ENCODE measurements around the gene ALX1. TPM values are rescaled to one million over a fixed set of nuclear protein-coding genes. Genes with fewer than 3 reads are reported as not detected.

The ALX1 gene
- total and polyA plus RNA-seq, 2 donors (not counting 1 experiment from before 2014, with no cell fraction given): not detected

- no peaks in the 10 kb centered on the region for H3K4me1 ChIP-seq (ENCODE audit: control insufficient read depth, extremely low read depth, insufficient read depth, low read length)
- no peak overlapping the region for H3K27ac ChIP-seq (ENCODE audit: insufficient read depth, low read length)
- peaks cover 16% of the 10 kb centered on the region for H3K27me3 ChIP-seq (ENCODE audit: control insufficient read depth, insufficient read depth, low read length)
- H3K9ac ChIP-seq (ENCODE audit: insufficient read depth, low read length): no peak overlapping the region
- peak in 1 of 2 donors; percentile 0 for DNase-seq (ENCODE audit: low read depth in 2 of 2)
- no peak overlapping the region for H3K4me2 ChIP-seq (ENCODE audit: extremely low read depth, insufficient read depth, low read length)
- H3K4me3 ChIP-seq (replicated peaks in 1 of 4; ENCODE audit: control extremely low read depth in 1 of 4, insufficient read depth in 1 of 4, low read depth in 3 of 4, low read length in 4 of 4): no peak overlapping the region
- no peak overlapping the region for H2AFZ ChIP-seq (ENCODE audit: low read length)
- H3K9me3 ChIP-seq (ENCODE audit: control insufficient read depth, insufficient read depth, low read depth, low read length): no peaks in the 10 kb centered on the region
- no peaks in the 10 kb centered on the region for H3K36me3 ChIP-seq (ENCODE audit: control insufficient read depth, insufficient read depth, low read length)
- H3K79me2 ChIP-seq (ENCODE audit: control insufficient read depth, insufficient read depth, low read length): no peaks in the 10 kb centered on the region
- TF ChIP-seq CTCF (conservative IDR thresholded peaks at IDR 0.05 in 1 of 2, IDR thresholded peaks at IDR 0.05 in 1 of 2; ENCODE audit: low read depth in 1 of 2, low read length in 2 of 2): no peak
- no peak for TF ChIP-seq EZH2 (IDR thresholded peaks at IDR 0.05; ENCODE audit: low read length, missing control alignments)
- no peaks in the 10 kb centered on the region for H4K20me1 ChIP-seq (ENCODE audit: control insufficient read depth, extremely low read depth, insufficient read depth, low read length)
Measured at GRCh38 chr12:85277900-85278597, 2.0 kb upstream of the ALX1 start.

GRCh38 chr12:85278598-85279448, 1.2 kb upstream of the ALX1 start:
- H4K20me1 ChIP-seq (ENCODE audit: control insufficient read depth, extremely low read depth, insufficient read depth, low read length): no peaks in the 10 kb centered on the region
- peaks cover 14% of the 10 kb centered on the region for H3K27me3 ChIP-seq (ENCODE audit: control insufficient read depth, insufficient read depth, low read length)
- DNase-seq (ENCODE audit: low read depth in 2 of 2): peak in 1 of 2 donors; percentile 3
- H3K27ac ChIP-seq (ENCODE audit: insufficient read depth, low read length): no peak overlapping the region
- no peak overlapping the region for H3K4me3 ChIP-seq (replicated peaks in 1 of 4; ENCODE audit: control extremely low read depth in 1 of 4, insufficient read depth in 1 of 4, low read depth in 3 of 4, low read length in 4 of 4)
- no peaks in the 10 kb centered on the region for H3K9me3 ChIP-seq (ENCODE audit: control insufficient read depth, insufficient read depth, low read depth, low read length)
- no peak overlapping the region for H3K9ac ChIP-seq (ENCODE audit: insufficient read depth, low read length)
- H3K36me3 ChIP-seq (ENCODE audit: control insufficient read depth, insufficient read depth, low read length): no peaks in the 10 kb centered on the region
- TF ChIP-seq EZH2 (IDR thresholded peaks at IDR 0.05; ENCODE audit: low read length, missing control alignments) (no peak), CTCF (conservative IDR thresholded peaks at IDR 0.05 in 1 of 2, IDR thresholded peaks at IDR 0.05 in 1 of 2; ENCODE audit: low read depth in 1 of 2, low read length in 2 of 2) (no peak)
- no peaks in the 10 kb centered on the region for H3K79me2 ChIP-seq (ENCODE audit: control insufficient read depth, insufficient read depth, low read length)
- H2AFZ ChIP-seq (ENCODE audit: low read length): no peak overlapping the region
- H3K4me2 ChIP-seq (ENCODE audit: extremely low read depth, insufficient read depth, low read length): no peak overlapping the region
- no peaks in the 10 kb centered on the region for H3K4me1 ChIP-seq (ENCODE audit: control insufficient read depth, extremely low read depth, insufficient read depth, low read length)

GRCh38 chr12:85279449-85280164, 413 bp upstream of the ALX1 start:
- H4K20me1 ChIP-seq (ENCODE audit: control insufficient read depth, extremely low read depth, insufficient read depth, low read length): no peaks in the 10 kb centered on the region

More at GRCh38 chr12:85279449-85280164, 413 bp upstream of the ALX1 start:
- H3K27me3 ChIP-seq (ENCODE audit: control insufficient read depth, insufficient read depth, low read length): peaks cover 14% of the 10 kb centered on the region
- H3K9me3 ChIP-seq (ENCODE audit: control insufficient read depth, insufficient read depth, low read depth, low read length): no peaks in the 10 kb centered on the region
- peak in 1 of 2 donors; percentile 1 for DNase-seq (ENCODE audit: low read depth in 2 of 2)
- H3K79me2 ChIP-seq (ENCODE audit: control insufficient read depth, insufficient read depth, low read length): no peaks in the 10 kb centered on the region
- H3K9ac ChIP-seq (ENCODE audit: insufficient read depth, low read length): no peak overlapping the region
- no peak overlapping the region for H2AFZ ChIP-seq (ENCODE audit: low read length)
- TF ChIP-seq EZH2 (IDR thresholded peaks at IDR 0.05; ENCODE audit: low read length, missing control alignments): no peak
- no peak overlapping the region for H3K27ac ChIP-seq (ENCODE audit: insufficient read depth, low read length)
- peak overlapping the region in 2 of 4 experiments; percentile 52 to 65 for H3K4me3 ChIP-seq (replicated peaks in 1 of 4; ENCODE audit: control extremely low read depth in 1 of 4, insufficient read depth in 1 of 4, low read depth in 3 of 4, low read length in 4 of 4)
- no peaks in the 10 kb centered on the region for H3K4me1 ChIP-seq (ENCODE audit: control insufficient read depth, extremely low read depth, insufficient read depth, low read length)
- no peak overlapping the region for H3K4me2 ChIP-seq (ENCODE audit: extremely low read depth, insufficient read depth, low read length)
- no peaks in the 10 kb centered on the region for H3K36me3 ChIP-seq (ENCODE audit: control insufficient read depth, insufficient read depth, low read length)

Data from fibroblast of lung (primary cell).